GM12801 (cell line): ENCODE results near the gene AMBP.

Source experiments
- TF ChIP-seq, protein P1 (sequence below): IDR thresholded peaks from one replicate; pipeline ENCODE4 v1.5.1; 2011; ENCODE audit warnings: control low read depth; ENCODE audit not compliant: insufficient read length; ENCODE audit errors: extremely low read depth

Gene AMBP

DNA sequence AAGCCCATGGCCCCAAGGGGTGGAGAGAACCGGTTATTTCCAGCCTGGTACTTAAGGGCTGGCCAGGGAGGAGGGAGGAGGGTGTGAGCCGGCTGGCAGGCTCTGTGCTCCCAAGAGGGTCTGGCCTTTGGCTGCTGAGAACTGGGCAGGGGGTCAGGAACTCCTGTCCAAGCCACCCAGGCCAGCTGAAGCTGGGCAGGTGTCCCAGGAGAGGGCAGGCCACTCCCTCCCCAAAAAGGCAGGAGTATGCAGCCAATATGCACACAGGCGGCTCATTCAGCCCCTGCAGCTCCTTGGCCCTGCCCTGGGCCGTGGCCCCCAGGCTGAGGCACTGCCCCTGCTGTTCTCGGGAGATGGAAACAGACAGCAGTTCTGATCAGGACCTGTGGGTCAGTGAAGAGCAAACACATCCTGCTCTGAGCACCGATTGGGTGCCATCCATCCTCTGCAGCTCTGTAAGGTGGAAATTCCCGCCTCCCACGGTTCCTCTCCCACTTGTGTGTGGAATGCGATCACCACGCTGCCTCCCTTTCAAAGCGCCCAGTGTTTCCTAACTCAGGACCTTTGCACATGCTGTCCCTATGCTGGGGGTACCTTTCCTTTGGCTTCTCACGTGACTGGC is 38.1 kb upstream of the AMBP start:
- TF ChIP-seq, protein P1, sequence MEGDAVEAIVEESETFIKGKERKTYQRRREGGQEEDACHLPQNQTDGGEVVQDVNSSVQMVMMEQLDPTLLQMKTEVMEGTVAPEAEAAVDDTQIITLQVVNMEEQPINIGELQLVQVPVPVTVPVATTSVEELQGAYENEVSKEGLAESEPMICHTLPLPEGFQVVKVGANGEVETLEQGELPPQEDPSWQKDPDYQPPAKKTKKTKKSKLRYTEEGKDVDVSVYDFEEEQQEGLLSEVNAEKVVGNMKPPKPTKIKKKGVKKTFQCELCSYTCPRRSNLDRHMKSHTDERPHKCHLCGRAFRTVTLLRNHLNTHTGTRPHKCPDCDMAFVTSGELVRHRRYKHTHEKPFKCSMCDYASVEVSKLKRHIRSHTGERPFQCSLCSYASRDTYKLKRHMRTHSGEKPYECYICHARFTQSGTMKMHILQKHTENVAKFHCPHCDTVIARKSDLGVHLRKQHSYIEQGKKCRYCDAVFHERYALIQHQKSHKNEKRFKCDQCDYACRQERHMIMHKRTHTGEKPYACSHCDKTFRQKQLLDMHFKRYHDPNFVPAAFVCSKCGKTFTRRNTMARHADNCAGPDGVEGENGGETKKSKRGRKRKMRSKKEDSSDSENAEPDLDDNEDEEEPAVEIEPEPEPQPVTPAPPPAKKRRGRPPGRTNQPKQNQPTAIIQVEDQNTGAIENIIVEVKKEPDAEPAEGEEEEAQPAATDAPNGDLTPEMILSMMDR: no peak

DNA sequence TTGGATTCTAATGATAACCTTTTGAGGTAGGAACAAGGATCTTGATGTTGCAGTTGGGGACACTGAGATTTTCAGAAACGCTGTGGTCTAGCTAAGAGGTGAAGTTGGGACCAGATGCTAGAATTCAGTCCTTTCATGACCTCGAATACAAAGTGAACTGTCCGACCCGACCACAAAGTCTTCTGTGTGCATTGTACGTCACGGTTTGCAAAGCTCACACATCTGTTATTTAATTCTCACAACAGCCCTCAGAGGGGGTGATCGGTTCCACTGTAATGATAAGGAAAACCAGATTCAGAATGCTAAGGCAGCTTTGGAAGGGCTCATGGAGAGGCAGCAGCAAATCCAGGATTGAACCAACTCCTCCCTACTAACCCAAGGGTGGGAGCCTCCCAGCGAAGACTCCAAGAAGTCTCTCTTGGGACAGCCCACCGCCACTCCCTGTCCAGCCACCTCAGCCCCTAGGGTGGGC is 37.6 kb upstream of the AMBP start:
- TF ChIP-seq, protein P1: no peak

DNA sequence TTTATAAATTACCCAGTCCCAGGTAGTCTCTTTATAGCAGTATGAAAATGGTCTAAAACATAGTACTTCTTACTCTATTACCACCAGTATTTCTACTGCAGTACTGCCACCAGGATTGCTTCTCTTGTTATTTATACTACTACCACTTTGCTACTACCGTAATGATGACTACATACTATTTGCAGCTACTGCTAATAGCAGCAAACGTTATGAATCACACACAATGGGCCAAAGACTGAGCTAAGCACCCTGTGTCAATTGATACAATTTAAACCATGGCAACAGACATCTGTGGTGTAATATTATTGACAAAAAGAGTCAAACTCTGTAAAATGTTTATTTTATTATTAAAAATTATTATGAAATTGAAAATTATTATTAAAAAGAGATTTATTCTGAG is 36.3 kb upstream of the AMBP start:
- TF ChIP-seq, protein P1: no peak

DNA sequence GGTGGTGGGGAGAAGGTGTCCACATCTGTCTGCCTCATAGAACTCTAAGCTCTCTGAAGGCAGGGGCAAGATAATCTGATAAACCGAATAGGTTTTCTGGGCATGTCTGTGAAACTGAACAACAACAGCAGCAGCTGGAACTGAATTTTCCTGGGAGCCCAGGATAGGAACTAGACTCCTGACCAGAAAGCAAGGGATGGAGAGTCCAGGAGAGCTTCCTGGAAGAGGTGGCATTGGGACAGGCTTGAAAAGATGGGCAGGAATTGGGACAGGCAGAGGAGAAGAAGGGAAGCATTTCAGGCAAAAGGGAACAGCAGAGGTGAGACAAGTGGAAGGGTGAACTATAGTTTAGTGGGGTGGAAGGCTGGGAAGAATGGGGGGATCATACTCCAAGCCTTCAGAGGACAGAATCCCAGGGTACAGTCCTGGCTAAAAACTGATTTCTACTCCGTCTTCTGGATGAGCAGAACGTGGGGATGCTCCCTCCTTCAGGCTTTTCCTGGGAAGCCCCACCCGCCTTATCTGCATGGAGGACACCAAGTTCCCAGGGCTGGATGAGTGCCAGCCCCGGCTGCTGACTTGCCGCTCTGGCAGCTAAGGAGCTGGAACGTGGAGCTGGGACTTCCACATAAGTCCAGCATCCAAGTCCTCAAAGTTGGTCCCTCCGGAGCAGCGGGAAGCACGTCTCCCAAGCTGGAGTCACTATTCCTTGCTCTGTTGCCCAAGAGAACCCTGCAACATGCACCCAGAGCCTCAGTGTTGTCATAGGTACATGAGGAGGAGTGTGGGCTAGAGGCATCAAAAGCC is 34.9 kb upstream of the AMBP start:
- TF ChIP-seq, protein P1: no peak

DNA sequence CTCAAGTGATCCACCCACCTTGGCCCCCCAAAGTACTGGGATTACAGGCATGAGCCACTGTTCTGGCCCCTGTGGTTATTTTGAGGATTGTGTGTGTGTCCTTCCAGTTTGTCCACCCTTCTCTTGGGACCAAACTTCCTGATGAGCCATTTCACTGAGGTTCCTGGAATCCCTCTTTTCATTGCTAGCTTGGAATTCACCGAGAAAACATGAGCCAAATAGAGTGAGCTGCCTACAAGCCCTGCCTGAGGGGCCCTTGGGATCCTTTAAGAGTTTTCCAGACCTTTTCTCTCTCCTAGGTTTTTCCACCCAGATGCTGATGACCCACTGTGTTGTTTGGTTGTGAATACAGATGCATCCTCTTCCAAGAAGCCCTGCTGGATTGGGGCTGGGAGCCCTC is 34.2 kb upstream of the AMBP start:
- TF ChIP-seq, protein P1: no peak

DNA sequence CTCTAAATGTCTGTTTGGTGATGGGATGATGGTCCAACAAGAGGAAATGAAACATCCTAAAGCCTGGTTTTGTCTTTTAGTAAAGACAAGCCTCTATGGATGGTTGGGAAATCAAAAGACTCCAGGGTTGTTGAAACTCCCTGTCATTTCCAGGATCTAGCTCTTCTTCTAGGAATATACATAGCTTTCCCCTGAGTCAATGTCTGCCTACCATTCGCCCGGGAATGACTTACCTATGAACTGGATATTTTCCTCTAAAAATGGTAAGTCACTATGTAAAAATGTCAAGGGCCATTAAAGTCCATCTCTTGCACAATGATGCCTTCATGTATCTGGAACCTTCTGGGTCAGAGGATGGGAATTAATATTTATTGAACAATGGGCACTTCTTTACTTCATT is 32.1 kb upstream of the AMBP start:
- TF ChIP-seq, protein P1: no peak

DNA sequence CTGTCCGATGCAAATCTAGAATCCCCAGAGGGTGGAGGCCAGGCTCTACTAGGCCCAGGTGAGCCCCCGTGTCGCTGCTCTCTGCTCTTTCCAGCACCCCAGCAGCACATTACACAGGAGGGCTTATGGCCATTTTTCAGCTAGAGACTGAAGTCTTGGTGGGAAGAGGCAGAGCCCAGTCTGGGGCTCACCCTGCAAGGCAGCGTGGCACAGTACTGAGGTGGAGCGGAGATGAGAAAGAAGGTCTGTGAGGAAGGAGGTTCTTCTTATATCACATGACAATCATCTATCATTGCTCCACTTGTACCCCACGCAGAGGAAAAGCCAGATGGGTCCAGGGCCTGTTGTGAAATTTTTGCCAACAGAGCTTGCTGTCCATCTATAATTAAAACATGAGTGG is 31.0 kb upstream of the AMBP start:
- TF ChIP-seq, protein P1: no peak
